Peyer's patch (tissue), 4 donors: ENCODE measurements around the gene RCL1. TPM values are rescaled to one million over a fixed set of nuclear protein-coding genes. Genes with fewer than 3 reads are reported as not detected.
A peak's percentile ranks its signal among the peaks of the same experiment; 100 is the strongest.

Experiments used
- DNase-seq, 3 donors: peaks; one replicate each; pipeline ENCODE4 v3.0.0-alpha.2; 2017 to 2019
- H3K27ac ChIP-seq, 4 donors: fragments of 200-600 bp; sonication (generic); one replicate each; pipeline ENCODE4 v1.5.1; 2016 to 2019
- H3K27me3 ChIP-seq, 2 donors: fragments of 200-600 bp; sonication (generic); one replicate each; pipeline ENCODE4 v1.5.1; 2019
- H3K36me3 ChIP-seq, 3 donors: fragments of 200-600 bp; sonication (generic); one replicate each; pipeline ENCODE4 v1.5.1; 2016 to 2019
- H3K4me1 ChIP-seq, 4 donors: fragments of 200-600 bp; sonication (generic); one replicate each; pipeline ENCODE4 v1.5.1; 2016 to 2019
- H3K4me3 ChIP-seq, 4 donors: fragments of 200-600 bp; sonication (generic); 1 replicate in 3 of 4; 2 replicates in 1 of 4; pipeline ENCODE4 v1.5.1; 2016 to 2019; ENCODE audit warnings: mild to moderate bottlenecking in 1 of 4
- H3K9me3 ChIP-seq, 4 donors: fragments of 200-600 bp; sonication (generic); one replicate each; pipeline ENCODE4 v1.5.1; 2016 to 2019; ENCODE audit warnings: mild to moderate bottlenecking in 1 of 4
- CTCF ChIP-seq, 6 experiments: fragments of 450-650 bp in 4 of 6; fragments of 200-600 bp in 2 of 6; sonication (generic) in 1 of 6; IDR thresholded peaks; one replicate each; pipeline ENCODE4 v1.5.1; 2017 to 2019; ENCODE audit warnings: antibody characterized with exemption in 6 of 6, mild to moderate bottlenecking in 3 of 6, moderate library complexity in 1 of 6
- POLR2A ChIP-seq, 2 donors: fragments of 450-650 bp; IDR thresholded peaks; one replicate each; pipeline ENCODE4 v1.5.1; 2017; ENCODE audit warnings: antibody characterized with exemption in 2 of 2, mild to moderate bottlenecking in 2 of 2, moderate library complexity in 2 of 2
- total RNA-seq, 4 donors: library from RNA; depleted of rRNA; stranded (reverse); fragments of >200 nt; gene quantifications; one replicate each; pipeline ENCODE4 v1.1.0, GENCODE V29; 2016

Gene RCL1
- total RNA-seq, 4 donors from 2014 or later: 7.4 to 28.1 (median 19.5) TPM

DNA sequence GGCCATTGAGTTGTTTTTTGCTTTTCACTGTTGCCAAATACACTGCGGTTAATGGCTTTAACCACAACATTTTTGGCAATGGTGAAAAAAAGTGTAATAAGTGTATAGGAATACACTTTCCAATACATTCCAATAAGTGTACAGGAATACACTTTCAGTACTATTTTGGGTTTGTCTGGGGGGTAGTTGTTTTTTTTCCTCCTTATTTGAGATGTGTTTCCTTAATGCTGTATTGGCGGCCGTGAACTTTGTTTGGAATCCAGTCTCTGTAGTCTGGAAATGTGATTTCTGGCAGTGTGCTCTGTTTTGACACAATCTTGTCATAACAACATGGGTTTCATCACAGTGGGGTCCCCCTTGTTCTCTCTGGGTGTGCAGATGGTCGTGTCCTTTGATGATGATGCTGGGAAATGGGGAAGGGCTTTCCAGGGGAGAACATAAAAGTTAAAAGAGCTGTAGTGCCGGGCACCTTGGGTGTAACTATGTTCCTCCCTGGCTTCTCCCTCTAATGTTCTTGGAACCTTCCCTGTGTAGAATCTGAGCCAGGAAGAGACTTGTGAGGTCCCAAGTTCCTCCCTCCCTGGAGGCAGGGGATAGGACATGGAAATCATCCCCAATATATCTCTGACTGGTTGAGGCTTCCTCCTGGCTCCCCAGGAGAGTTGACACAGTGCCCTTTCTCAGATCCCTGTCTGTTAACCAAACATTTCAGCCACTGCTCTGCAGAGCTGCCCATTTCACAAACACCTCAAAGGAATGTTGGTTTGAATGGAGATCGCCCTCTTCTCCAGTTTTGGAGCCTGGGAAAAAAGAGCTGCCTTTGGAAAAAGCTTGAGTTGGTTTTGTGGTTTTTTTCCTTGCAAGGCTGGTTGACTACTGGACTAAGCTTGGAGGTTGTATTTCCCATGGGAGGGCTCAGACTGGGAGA lies 44.8 kb downstream of the RCL1 start:
- Histone ChIP-seq H3K4me3 (no peak overlapping the region), H3K4me1 (no peaks in the 10 kb centered on the region), H3K27ac (peak overlapping the region in 1 of 4 donors; percentile 25)

DNA sequence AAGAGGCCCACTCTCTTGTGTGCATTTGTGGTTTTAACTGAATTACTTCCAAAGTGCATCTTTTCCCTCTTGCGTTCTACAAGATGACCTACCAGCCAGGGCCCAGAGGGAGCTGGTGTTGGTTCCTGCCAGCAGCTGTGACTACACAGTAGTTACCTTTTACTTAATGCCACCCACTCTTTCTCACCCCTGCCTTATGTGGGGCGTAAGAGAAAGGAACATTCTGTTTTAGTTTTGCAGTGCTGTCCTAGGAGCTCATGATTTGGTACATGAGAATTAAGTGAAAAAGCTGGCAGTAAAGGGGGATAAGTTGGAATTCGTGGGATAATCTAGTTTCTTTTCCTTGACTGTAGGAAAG lies 45.4 kb downstream of the RCL1 start:
- peaks cover 0 to 7% (median 0%) of the 10 kb centered on the region in 3 donors for H3K36me3 ChIP-seq
- peak overlapping the region in 1 of 4 donors; percentile 25 for H3K27ac ChIP-seq
- no peaks in the 10 kb centered on the region for H3K9me3 ChIP-seq
- H3K4me1 ChIP-seq: no peaks in the 10 kb centered on the region
- TF ChIP-seq POLR2A (IDR thresholded peaks at IDR 0.05) (no peak), CTCF (IDR thresholded peaks at IDR 0.05) (no peak)
- H3K4me3 ChIP-seq: no peak overlapping the region
- no peak for DNase-seq
- no peaks in the 10 kb centered on the region for H3K27me3 ChIP-seq

More for the DNA sequence above, 44.8 kb downstream of the RCL1 start:
- DNase-seq: no peak
- TF ChIP-seq CTCF (IDR thresholded peaks at IDR 0.05): no peak
- TF ChIP-seq POLR2A (IDR thresholded peaks at IDR 0.05): no peak
- no peaks in the 10 kb centered on the region for H3K27me3 ChIP-seq
- H3K9me3 ChIP-seq: no peaks in the 10 kb centered on the region
- peaks cover 0 to 7% (median 0%) of the 10 kb centered on the region in 3 donors for H3K36me3 ChIP-seq

GRCh38 chr9:4839470-4839912 lies 46.7 kb downstream of the RCL1 start:
- DNase-seq: no peak
- no peaks in the 10 kb centered on the region for H3K9me3 ChIP-seq
- peaks cover 0 to 7% (median 0%) of the 10 kb centered on the region in 3 donors for H3K36me3 ChIP-seq
- TF ChIP-seq CTCF (IDR thresholded peaks at IDR 0.05) (no peak), POLR2A (IDR thresholded peaks at IDR 0.05) (no peak)
- no peak overlapping the region for H3K27ac ChIP-seq
- no peaks in the 10 kb centered on the region for H3K4me1 ChIP-seq
- no peaks in the 10 kb centered on the region for H3K27me3 ChIP-seq
- no peak overlapping the region for H3K4me3 ChIP-seq

GRCh38 chr9:4840018-4840417 lies 47.3 kb downstream of the RCL1 start:
- no peaks in the 10 kb centered on the region for H3K9me3 ChIP-seq

GRCh38 chr9:4842213-4842612 lies 49.5 kb downstream of the RCL1 start:
- Histone ChIP-seq H3K4me1 (no peaks in the 10 kb centered on the region), H3K36me3 (peaks cover 0 to 22% (median 0%) of the 10 kb centered on the region in 3 donors), H3K9me3 (no peaks in the 10 kb centered on the region), H3K4me3 (no peak overlapping the region), H3K27ac (no peak overlapping the region), H3K27me3 (no peaks in the 10 kb centered on the region)
- TF ChIP-seq CTCF (IDR thresholded peaks at IDR 0.05): no peak
- TF ChIP-seq POLR2A (IDR thresholded peaks at IDR 0.05): no peak
- DNase-seq: no peak

More at GRCh38 chr9:4840018-4840417, 47.3 kb downstream of the RCL1 start:
- Histone ChIP-seq H3K36me3 (peaks cover 0 to 11% (median 0%) of the 10 kb centered on the region in 3 donors), H3K27me3 (no peaks in the 10 kb centered on the region), H3K27ac (no peak overlapping the region), H3K4me3 (no peak overlapping the region), H3K4me1 (no peaks in the 10 kb centered on the region)
- TF ChIP-seq CTCF (IDR thresholded peaks at IDR 0.05): no peak
- TF ChIP-seq POLR2A (IDR thresholded peaks at IDR 0.05): no peak
- DNase-seq: no peak
